DND-41 (cell line): ENCODE results near the gene SH2D3A.

ENCODE experiments used
- ATAC-seq: fragments of 200-7000 bp; cut with Tn5 transposase; 3 replicates; pipeline ENCODE4 v1.9.1; 2021; ENCODE audit warnings: low read depth; ENCODE audit not compliant: insufficient read depth
- DNase-seq: peaks from one replicate; pipeline ENCODE4 v3.0.0-alpha.2; 2020
- H2AFZ ChIP-seq: 2 replicates; pipeline ENCODE4 v1.6.0; 2012; ENCODE audit warnings: low read depth, low read length
- H3K27ac ChIP-seq: 2 replicates; pipeline ENCODE4 v1.5.1; 2012; ENCODE audit warnings: low read length, inconsistent platforms
- H3K27me3 ChIP-seq: fragments of 200-600 bp; sonication (generic); 2 replicates; pipeline ENCODE4 v1.6.0; 2012; ENCODE audit warnings: low read length, mild to moderate bottlenecking, inconsistent platforms; ENCODE audit not compliant: insufficient read depth, poor library complexity
- H3K36me3 ChIP-seq: 2 replicates; pipeline ENCODE4 v1.5.1; 2012; ENCODE audit warnings: low read length, inconsistent platforms; ENCODE audit not compliant: insufficient read depth
- H3K4me1 ChIP-seq: 2 replicates; pipeline ENCODE4 v1.5.1; 2012; ENCODE audit warnings: mild to moderate bottlenecking, low read length; ENCODE audit not compliant: insufficient read depth
- H3K4me2 ChIP-seq: 2 replicates; pipeline ENCODE4 v1.6.0; 2012; ENCODE audit warnings: mild to moderate bottlenecking, moderate library complexity, low read length, inconsistent platforms; ENCODE audit not compliant: insufficient read depth
- H3K4me3 ChIP-seq, 2 experiments: fragments of 200-600 bp in 1 of 2; shearing (Covaris generic) in 1 of 2; 2 replicates each; pipeline ENCODE4 v1.5.1; 2012 to 2016; ENCODE audit warnings: inconsistent platforms in 2 of 2, low read length in 2 of 2, mild to moderate bottlenecking in 2 of 2, low read depth in 1 of 2, moderate library complexity in 1 of 2
- H3K79me2 ChIP-seq: 2 replicates; pipeline ENCODE4 v1.6.0; 2012; ENCODE audit warnings: low read length, inconsistent platforms; ENCODE audit not compliant: insufficient read depth
- H3K9ac ChIP-seq: 2 replicates; pipeline ENCODE4 v1.6.0; 2012; ENCODE audit warnings: low read depth, mild to moderate bottlenecking, inconsistent platforms, low read length, moderate library complexity
- H3K9me3 ChIP-seq: 2 replicates; pipeline ENCODE4 v1.5.1; 2012; ENCODE audit warnings: low read length, moderate library complexity, mild to moderate bottlenecking, inconsistent platforms; ENCODE audit not compliant: insufficient read depth, severe bottlenecking
- H4K20me1 ChIP-seq: 2 replicates; pipeline ENCODE4 v1.6.0; 2012; ENCODE audit warnings: low read length; ENCODE audit not compliant: insufficient read depth
- EZH2 ChIP-seq: IDR thresholded peaks from 3 replicates; pipeline ENCODE4 v1.6.1; 2012; ENCODE audit warnings: borderline replicate concordance, low read depth, mild to moderate bottlenecking, moderate library complexity, low read length, inconsistent platforms; ENCODE audit not compliant: severe bottlenecking
- TF ChIP-seq, protein P1 (sequence below): IDR thresholded peaks from 2 replicates; pipeline ENCODE4 v1.5.1; 2012; ENCODE audit warnings: borderline replicate concordance, low read length, moderate library complexity, mild to moderate bottlenecking; ENCODE audit not compliant: poor library complexity, severe bottlenecking; ENCODE audit errors: extremely low read depth

The SH2D3A gene

DNA sequence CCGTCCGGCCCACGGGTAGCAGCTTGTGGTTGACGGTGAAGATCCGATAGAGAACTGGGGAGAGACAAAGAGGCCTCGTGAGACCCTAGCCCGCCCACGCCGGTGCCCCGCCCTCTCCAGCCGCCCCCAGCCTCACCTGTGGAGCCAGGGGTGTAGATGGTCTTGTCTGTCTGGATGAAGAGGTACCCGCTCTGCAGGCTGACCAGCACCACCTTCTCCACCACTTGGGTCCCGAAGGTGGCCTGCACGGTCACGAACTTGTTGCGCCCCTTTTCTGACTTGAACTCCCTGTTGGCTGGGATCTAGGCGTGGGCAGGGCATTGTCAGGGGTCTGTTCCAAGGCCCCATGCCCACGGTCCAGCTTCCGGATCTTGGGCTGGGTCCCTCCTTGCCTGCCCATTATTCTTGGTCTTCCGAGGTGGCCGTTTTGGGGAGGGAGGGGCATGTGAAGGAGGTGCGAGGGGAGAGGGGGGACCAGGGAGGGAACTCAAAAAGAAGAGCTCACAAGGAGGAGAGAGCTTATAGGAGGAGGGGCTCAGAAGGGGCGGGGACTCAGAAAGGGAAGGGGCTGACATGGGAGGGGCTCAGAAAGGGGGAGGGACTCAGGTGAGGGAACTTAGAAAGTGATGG lies 49.0 kb downstream of the SH2D3A start:
- H3K27me3 ChIP-seq = no peaks in the 10 kb centered on the region
- H3K4me1 ChIP-seq = no peaks in the 10 kb centered on the region
- ATAC-seq (peak; percentile 30; the same call in 1 of the 3 replicates), DNase-seq (no peak)
- no peaks in the 10 kb centered on the region for H3K36me3 ChIP-seq
- H3K27ac ChIP-seq = no peak overlapping the region
- no peak overlapping the region for H2AFZ ChIP-seq
- no peaks in the 10 kb centered on the region; the same call in 1 of the 2 replicates for H4K20me1 ChIP-seq
- no peak overlapping the region for H3K9ac ChIP-seq
- H3K79me2 ChIP-seq = no peaks in the 10 kb centered on the region
- H3K4me3 ChIP-seq = no peak overlapping the region
- H3K9me3 ChIP-seq = no peaks in the 10 kb centered on the region
- TF ChIP-seq, protein P1, sequence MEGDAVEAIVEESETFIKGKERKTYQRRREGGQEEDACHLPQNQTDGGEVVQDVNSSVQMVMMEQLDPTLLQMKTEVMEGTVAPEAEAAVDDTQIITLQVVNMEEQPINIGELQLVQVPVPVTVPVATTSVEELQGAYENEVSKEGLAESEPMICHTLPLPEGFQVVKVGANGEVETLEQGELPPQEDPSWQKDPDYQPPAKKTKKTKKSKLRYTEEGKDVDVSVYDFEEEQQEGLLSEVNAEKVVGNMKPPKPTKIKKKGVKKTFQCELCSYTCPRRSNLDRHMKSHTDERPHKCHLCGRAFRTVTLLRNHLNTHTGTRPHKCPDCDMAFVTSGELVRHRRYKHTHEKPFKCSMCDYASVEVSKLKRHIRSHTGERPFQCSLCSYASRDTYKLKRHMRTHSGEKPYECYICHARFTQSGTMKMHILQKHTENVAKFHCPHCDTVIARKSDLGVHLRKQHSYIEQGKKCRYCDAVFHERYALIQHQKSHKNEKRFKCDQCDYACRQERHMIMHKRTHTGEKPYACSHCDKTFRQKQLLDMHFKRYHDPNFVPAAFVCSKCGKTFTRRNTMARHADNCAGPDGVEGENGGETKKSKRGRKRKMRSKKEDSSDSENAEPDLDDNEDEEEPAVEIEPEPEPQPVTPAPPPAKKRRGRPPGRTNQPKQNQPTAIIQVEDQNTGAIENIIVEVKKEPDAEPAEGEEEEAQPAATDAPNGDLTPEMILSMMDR = no peak
- no peak for TF ChIP-seq EZH2
- H3K4me2 ChIP-seq = no peak overlapping the region

- Histone ChIP-seq H2AFZ (no peak overlapping the region), H3K4me3 (no peak overlapping the region)
- TF ChIP-seq EZH2 = no peak
- TF ChIP-seq, protein P1 = no peak
These were observed 49.7 kb downstream of the SH2D3A start for GRCh38 chr19:6717441-6717971.

DNA sequence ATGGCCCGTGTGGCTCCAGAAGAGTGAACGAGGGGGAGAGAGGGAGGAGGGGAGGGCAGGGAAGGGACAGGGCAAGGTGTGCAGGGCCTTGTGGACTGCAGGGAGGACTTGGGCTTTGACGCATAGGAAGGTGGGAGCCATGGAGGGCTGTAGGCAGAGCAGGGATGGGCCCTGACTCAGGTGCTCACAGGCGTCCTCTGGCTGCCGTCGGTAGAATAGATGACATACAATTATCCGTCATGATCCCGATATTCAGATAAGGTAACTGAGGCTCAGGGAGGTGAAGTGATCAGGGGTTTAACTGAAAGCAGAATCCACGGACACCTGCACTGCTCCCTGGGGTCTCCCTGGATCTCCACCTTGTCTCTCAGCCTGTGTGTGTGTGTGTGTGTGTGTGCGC lies 50.2 kb downstream of the SH2D3A start:
- Histone ChIP-seq H3K9me3 (no peaks in the 10 kb centered on the region), H3K4me3 (no peak overlapping the region), H3K4me2 (no peak overlapping the region), H4K20me1 (no peaks in the 10 kb centered on the region; the same call in 1 of the 2 replicates), H3K9ac (no peak overlapping the region), H2AFZ (no peak overlapping the region), H3K27ac (no peak overlapping the region), H3K4me1 (no peaks in the 10 kb centered on the region), H3K27me3 (no peaks in the 10 kb centered on the region), H3K79me2 (no peaks in the 10 kb centered on the region), H3K36me3 (no peaks in the 10 kb centered on the region)
- TF ChIP-seq, protein P1 = peak; percentile 53
- TF ChIP-seq EZH2 = no peak
- DNase-seq (no peak), ATAC-seq (no peak)

More at GRCh38 chr19:6717441-6717971, 49.7 kb downstream of the SH2D3A start:
- Histone ChIP-seq H3K9ac (no peak overlapping the region), H3K27me3 (no peaks in the 10 kb centered on the region), H3K79me2 (no peaks in the 10 kb centered on the region), H3K4me2 (no peak overlapping the region), H3K36me3 (no peaks in the 10 kb centered on the region), H3K9me3 (no peaks in the 10 kb centered on the region), H3K4me1 (no peaks in the 10 kb centered on the region), H3K27ac (no peak overlapping the region), H4K20me1 (no peaks in the 10 kb centered on the region; the same call in 1 of the 2 replicates)
- no peak for DNase-seq
- ATAC-seq = no peak
